Activated naive CD4-positive, alpha-beta T cell treated with anti-CD3 and anti-CD28 coated beads, Interleukin-2, amount 50 U/mL, for 16 hours (primary cell): ENCODE data around the gene LEMD1.
A peak's percentile ranks its signal among the peaks of the same experiment; 100 is the strongest.

ENCODE experiments used
- DNase-seq: peaks from one replicate; pipeline ENCODE4 v3.0.0-alpha.2; 2020

LEMD1 gene

DNA sequence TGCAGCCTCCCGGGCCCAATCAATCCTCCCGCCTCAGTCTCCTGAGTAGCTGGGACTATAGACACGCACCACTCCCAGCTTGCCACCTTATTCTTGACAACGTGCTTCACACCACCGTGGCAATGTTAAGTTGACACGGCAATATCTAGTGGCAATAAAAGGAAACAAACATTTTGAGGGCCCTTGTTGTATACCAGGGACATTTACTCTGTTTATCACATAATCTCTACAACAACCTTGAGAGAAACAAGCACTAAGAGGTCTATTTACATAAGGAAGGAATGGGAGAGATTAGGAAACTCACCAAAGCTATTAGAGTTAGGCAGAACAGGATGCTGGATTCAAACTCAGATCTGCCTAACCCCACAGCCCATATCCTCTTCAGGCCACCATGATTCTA lies 68.2 kb downstream of the LEMD1 start:
- DNase-seq: no peak

DNA sequence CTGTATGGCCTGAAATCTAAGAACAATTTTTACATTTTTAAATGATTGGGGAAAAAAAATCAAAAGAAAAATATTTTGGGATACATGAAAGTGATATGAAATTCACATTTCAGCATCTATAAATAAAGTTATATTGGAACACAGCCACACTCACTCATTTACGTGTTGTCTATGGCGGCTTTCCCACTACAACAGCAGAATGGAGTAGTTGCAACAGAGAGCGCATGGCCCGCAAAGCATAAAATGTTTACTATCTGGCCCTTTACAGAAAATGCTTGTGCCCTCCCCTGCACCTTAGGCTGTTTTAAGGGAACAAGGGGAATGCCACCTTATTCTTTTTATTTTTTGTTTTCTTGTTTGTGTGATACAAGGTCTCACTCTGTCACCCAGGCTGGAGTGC lies 68.7 kb downstream of the LEMD1 start:
- DNase-seq: no peak

DNA sequence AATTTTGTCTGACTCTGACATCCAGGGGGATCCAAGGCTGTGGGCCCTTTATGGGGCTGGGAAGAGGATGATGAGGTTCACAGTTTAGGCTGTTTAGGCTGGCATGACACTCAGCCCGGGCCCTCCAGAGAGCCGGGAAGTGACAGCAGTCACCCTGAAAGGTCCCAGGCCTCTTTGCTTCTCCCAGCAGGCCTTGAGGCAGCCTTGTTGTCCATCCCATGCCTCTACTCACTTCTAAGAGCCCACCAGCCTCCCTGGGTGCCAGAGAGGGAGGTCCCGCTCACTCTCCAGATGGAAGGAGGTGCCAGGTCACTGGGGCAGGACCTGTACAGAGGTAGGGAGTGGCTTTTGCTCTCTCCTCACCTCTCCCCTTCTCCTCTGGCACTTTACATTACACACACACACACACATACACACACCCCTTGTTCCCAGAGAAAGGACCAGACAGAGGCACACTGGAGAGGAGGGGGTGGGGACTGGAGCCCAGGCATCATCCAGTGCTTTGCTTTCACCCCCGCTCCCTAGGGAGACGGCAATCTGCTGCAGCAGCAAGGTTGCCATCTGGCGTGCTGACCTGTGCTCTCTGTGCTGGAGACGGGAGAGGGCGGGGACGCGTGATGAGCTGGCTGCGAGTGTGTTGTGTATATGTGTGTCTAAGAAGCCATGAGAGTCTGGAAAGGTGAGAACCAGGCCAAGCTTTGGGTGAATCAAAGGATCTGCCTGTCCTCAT lies 69.7 kb downstream of the LEMD1 start:
- no peak for DNase-seq

DNA sequence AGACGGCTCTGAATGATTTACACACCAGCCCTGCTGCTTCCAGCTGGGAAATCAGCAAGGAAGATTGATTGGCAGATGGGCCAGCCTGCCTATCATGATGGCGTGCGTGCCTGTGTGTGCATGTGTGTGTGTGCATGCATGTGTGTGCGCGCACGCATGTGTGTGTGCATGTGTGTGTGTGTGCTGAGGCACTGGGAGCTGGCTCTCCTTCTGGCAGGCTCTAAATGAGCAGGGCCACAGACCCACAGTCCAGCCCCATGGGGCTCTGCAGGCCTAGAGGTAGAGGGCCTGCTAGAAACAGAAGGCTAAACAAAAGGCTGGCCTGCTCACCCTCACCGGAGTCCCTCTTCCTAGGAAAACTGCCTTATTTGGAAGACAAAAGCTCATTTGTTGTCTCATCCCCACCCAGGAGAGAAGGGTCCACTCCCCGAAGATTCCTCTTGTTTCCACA lies 71.1 kb downstream of the LEMD1 start:
- no peak for DNase-seq

DNA sequence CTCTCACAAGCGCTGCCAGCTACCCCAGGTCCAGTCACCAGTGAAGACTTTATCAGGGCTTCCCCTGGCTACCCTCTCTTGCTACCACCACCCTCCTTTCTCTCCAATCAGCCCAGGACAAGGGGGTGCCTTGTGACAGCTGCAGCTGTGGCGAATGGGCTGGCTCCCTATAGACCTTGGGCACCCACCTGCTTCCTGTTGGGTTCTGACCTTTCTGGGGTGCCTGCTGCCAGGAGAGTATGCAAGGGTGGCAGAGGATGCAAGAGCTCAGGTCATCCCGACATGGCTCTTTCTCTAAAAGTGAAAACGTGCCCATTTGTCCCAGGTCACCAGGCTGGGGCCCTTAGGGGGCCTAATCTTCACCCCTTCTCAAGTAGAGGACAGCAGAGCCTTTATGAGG lies 71.7 kb downstream of the LEMD1 start:
- DNase-seq: no peak

DNA sequence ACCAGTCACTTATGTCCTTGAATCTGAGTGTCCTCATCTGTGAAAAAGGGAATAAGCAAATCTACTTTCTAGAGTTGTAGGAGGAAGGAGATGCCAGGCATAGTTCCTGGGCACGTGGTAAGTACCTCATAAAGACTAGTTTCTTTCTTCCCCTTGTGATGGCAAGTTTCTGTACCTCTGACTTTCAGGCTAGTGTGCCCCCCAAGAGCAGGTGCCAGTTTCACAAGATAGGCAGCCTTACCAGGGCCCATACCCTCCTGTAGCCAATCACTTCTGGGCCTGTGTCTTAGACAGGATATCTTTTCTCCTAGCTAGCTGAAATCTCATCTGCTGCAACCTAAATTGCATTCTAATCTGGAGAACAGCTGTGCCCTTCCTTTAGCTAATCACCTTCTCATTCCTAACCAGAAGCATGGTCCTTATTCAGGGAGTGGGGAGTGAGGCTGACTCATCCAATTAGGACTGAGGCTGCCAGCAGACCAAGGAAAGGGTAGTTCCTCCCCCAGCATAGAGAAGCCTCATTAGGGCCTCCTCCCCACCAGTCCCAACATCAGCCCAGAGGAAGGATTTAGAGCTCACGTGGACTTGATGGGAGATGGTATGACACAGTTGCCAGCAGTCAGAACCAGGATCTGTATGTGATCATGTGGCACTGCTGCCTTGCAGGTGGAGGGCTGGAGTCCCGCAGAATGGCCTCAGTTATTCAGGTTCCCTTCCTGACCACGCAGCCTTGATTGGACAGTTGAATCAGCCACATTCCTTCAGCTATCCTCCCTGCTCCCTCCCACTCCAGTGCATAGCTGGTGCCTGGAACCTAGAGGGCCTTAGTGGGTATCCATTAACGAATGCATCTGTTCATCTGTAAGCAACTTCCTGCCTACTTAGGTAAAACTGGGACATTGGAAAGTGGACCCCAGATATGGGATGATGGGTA lies 73.0 kb downstream of the LEMD1 start:
- no peak for DNase-seq

DNA sequence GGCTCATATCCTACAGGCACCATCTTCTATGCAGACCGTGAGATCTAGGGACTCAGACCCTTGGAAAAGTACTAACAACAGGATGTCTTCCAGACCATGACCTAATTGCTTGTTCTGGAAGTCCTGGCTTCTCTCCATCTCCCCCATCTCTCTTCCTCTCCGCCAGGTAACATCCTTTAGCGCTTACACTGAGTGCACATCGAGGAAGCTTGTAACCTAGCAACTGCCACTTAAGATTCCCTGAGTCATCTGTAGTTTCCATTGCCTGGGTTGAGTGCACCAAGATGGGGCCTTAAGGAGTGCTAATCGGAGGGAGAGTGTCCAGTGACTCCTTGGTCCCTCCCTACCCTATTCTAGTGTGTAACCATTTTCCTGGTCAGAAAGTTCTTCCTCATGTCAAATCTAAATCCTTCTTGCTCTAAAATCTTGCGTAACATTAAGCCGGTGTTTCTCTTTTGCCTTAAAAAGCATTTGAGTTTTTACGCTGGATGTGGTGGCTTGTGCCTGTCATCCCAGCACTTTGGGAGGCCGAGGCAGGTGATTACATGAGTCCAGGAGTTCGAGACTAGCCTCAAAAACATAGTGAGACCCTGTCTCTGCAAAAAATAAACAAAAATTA lies 74.8 kb downstream of the LEMD1 start:
- no peak for DNase-seq

DNA sequence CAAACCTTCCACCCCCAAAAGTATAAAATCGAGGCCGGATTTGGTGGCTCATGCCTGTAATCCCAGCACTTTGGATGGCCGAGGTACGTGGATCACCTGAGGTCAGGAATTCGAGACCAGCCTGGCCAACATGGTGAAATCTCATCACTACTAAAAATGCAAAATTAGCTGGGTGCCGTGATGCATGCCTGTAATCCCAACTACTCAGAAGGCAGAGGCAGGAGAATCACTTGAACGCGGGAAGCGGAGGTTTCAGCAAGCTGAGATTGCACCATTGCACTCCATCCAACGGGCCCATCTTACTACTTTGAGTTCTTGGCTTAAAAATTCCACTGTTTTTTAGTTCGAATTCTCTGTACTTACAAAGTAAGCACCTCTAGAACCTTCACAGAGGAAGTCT lies 76.1 kb downstream of the LEMD1 start:
- no peak for DNase-seq

DNA sequence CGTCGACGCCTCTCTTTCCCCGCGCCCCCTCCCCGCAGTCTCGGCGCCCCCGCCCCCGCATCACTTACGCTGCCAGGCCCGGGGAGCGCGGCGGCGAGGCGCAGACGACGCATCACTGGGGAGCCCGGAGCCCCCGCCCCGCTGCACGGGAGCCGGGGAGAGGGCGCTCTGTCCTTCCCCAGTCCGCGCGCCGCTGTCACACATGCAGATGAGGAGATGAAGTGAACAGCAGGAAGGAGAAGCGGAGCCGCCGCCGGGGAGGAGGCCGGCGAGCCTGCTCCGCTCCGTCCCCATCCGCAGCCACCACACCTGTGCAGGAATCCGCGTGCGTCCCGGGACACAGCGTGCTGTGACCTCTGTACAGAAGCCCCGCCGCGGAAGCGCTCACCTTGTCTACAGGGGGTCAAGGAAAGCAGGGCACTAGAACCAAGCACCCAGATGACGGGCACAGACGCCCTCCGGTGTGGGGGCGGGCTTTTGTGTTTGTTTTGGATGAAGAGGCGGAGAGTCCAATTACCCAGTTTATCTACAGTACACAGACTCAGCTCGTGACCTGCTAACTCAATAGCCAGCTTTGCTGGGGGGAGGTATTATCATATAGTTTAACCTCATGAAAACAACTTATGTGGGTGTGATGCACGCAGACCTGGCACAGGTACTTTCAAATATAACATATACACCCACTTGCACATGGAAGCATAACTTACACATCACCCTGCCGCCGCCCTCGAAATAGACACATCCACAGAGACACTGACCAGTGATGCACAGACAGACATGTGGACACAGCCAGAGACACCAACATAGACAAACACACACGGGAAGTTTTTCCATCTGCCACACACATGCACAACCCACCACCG lies 77.6 kb downstream of the LEMD1 start:
- peak; percentile 70 for DNase-seq

DNA sequence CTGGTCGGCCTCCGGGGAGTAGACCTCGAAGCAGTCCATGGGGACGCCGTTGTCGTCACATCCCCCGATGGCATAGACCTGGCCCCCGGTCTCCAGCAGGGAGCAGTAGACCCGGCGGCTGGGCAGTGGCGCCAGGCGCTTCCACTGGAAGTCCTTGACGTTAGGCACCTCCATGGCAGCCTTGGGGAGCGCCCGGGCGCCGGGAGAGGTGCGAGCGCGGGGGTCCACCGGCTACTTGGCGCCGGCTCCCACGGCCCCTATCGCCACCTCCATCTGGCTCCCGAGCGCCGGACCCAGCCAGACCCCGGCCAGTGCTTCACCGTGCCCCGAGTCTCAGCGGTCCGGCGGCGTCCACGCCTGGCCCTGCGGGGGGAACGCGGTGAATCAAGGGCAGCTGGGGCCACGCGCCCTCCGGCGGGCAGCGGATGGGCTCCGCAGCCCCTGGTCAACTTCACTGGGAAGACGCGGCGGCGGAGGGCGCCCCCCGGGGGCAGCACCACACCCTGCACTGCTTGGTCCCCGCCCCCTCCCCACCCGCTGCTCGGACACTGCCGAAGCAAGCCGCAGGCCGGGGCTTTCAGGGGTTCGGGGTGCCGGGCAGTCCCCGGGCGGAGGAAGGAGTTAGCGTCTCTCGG lies 78.3 kb downstream of the LEMD1 start:
- peak; percentile 17 for DNase-seq

DNA sequence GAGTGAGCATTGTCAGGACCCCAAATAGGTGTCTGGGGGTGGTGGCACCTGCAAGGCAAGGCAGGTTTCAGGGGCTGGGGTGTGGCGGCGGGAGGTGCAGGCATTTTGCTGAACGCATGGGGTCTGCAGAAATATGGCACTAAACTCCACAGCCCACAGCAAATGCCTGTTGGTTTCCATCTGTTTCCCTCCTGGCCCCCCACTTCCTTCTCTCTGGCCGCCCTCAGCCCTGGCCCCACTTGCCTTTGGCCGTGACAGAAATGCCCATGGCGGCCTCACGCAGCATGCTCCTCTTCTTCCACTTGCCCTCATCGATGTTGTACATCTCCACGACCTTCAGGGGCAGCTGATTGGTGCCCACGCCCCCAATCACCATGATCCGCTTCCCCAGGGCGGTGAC lies 78.9 kb downstream of the LEMD1 start:
- DNase-seq: no peak

DNA sequence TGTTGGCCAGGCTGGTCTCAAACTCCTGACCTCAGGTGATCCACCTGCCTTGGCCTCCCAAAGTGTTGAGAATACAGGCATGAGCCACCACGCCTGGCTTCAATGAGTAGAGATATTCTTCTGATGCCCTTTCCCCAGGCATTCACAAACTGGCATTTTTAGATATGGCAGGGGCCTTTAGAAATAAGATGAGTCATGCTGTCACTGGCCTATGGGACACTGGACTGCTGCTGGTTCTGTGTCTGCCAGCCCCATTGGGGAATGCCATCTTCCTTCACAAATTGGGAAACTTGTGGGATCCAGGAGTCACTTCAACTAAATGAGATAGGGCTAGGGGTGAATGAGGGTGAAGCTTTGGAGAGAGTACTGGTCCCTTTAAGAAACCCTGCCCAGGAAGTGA lies 81.2 kb downstream of the LEMD1 start:
- no peak for DNase-seq

DNA sequence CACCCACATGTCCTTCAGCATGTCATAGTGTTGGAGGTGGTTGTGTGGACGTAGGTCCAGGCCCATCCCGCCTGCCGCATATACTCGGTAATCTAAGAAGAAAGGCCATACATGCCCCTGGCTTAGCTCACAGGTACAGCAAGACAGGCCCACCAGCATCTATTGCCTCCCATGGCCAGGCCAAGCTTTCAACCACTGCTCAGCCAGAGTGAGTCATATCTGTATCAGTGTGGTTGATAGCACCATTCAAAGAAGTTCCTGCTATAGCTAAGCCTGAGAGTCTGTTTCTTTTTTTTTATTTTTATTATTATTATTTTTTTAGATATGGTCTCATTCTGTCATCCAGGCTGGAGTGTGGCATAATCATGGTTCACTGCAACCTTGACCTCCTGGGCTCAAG lies 82.1 kb downstream of the LEMD1 start:
- DNase-seq: no peak

DNA sequence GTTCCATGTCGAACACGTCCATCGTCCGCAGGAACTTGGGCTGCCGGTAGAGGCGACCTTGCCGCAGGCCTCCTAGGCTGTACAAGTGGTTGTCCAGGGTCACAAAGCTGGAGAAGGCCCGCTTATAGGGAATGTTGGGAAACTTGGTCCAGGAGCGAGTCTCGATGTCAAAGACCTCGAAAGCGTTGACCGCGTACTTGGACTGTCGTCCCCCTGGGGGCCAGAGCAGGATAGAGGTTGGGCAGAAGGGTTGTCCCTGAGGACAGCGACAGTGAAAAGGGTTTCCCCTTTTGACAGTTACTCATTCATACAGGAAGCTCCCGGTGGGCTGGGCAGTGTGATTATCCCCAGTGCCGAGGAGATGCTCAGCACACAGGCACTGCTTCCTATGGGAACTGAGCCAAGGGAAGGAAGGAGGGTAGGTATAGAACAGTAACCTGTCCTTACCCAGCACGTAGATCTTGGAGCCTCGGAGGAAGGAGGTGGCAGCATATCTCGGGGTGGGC lies 82.6 kb downstream of the LEMD1 start:
- DNase-seq: no peak

DNA sequence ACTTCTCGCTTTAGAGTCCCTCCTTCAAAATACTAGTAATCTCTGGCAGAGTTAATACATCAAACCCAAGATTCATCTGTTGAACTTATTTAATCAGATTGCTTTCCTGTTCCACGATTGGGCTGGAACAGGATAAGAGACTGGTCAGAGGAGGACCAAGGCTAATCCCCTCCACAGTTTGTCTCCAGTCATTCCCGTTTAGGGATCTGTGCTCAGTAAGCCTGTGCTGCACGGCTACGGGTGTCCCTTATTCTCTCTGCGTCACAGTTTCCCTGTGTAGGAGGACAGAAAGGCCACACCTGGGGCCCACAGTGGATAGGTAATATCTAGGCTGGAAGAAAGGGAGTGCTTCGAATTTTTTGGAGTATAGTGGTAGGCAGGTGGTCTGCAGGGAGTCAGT lies 83.8 kb downstream of the LEMD1 start:
- DNase-seq: no peak

DNA sequence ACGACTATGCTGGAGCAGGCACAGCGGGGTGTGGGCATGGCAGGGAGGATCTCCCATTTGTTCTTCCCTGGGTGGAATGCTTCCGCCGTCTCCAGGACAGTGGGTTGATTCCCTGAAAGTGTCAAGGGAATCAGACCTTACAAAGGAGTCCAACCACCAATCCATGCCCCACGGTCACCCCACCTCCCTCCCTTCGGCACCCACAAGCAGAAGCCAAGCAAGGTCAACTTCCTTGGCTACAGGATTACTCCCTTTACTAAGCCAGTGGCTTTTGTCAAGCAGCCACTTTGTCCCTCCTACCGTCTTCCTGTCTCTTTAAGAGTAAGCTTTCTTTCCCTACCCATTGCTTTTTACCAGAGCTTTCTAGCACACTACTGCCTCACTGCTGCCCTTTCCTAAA lies 84.4 kb downstream of the LEMD1 start:
- DNase-seq: no peak

DNA sequence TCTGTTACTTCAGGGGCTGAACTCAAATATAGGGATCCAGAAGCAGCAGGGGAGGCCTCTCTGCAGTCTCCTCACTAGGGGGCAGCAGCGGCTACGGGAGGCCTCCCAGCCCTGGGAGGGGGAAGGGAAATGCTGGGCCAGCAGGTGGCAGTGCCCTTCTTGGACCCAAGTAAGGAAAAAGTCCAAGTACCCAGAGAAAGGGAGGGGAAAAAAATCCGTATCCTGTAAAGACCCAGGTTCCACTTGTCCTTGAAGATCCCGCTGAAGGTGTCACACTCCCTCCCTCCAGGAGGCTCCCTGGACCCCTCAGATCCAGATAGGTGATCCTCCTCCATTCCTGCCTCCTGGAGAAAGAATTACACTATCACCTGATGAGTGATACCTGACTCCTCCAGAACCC lies 86.2 kb downstream of the LEMD1 start:
- DNase-seq: peak; percentile 79

DNA sequence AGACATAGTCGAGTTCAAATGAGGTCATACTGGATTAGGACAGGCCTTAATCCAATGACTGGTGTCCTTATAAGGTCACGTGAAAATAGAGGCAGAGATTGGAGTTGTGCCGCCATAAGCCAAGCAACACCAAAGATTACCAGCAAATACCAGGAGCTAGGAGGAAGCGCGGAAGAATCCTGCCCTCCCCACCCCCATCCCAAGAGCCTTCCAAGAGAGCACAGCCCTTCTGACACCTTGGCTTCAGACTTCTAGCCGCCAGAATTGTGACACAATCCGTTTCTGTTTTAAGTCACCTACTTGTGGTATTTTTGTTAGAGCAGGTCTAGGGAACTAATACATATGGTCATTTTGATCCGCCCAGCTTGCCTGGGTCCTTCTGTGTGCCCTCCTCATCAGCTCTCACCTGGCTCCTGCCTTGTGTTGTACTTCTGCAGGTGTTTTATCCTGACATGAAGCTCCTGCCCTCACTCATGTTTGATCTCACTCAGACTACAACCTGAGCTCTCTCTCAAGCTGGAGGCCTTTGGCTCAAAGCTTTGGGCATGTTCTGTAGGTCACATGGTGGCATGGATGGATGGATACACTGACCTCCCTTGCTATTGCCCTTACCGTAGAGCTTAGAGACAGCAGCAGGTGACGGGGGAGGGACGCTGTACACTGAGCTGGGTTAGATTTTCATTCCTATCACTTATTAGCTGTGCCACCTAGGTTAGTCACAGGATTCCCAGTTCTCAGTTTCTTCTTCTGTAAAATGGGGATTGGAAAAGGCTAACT lies 89.7 kb downstream of the LEMD1 start:
- no peak for DNase-seq
